ENCODE data around the gene C16orf96.

The C16orf96 gene

DNA sequence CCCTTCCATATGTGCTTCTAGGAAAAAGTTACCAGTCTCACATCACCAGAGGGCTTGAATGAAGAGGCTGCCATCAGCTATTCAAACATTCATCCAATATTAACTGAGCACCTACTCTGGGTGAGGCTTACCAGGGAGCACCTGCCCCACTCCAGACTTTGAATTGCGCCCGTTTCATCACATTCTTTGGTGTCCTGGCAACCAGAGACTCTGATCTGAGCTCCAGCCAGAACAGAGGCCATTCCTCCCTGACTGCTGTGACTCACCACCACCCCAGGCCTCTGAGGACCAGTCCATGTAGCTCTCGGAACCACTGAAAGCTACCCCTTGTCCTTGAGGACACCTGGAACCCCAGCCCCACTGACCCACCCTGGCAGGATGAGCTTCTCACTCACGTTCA, at the start of gene C16orf96:
TSS of gene C16orf96 (plus strand) at position 229 of the 400 bp plus-strand sequence. CDS start at position 379, 150 bp downstream.
- no peak for DNase-seq

- DNase-seq = peak; percentile 44
These were observed 49.7 kb upstream of the C16orf96 start for GRCh38 chr16:4506450-4506849.

- no peak for DNase-seq
These were observed 48.4 kb upstream of the C16orf96 start for GRCh38 chr16:4507588-4508345.

- no peak for DNase-seq
These were observed 47.3 kb upstream of the C16orf96 start for GRCh38 chr16:4508806-4509205.

GRCh38 chr16:4509420-4509819, 46.7 kb upstream of the C16orf96 start:
- no peak for DNase-seq

DNA sequence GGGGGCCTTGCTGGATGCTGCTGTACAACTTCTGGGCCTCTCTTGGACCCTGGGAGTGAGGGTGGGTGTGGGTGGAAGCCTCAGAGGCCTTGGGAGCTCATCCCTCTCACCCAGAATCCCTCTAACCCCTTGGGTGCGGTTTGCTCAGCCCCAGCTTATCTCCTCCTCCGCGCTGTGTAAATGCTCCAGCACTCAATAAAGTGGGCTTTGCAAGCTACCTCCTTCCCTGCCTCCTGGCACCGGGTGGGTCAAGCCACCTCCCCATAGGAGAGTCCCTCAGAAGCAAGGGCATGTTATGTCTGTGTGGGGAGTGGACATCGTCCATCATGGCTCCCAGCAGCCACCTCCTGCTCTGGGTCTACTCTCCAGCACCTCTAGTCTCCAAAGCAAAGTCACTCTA, 46.0 kb upstream of the C16orf96 start:
- DNase-seq = no peak

GRCh38 chr16:4510747-4511426, 45.3 kb upstream of the C16orf96 start:
- DNase-seq = no peak

- DNase-seq = no peak
These were observed 44.6 kb upstream of the C16orf96 start for GRCh38 chr16:4511441-4512082.

- DNase-seq = no peak
These were observed 43.7 kb upstream of the C16orf96 start for GRCh38 chr16:4512473-4512872.

- DNase-seq = no peak
These were observed 42.9 kb upstream of the C16orf96 start for GRCh38 chr16:4513086-4513860.

DNA sequence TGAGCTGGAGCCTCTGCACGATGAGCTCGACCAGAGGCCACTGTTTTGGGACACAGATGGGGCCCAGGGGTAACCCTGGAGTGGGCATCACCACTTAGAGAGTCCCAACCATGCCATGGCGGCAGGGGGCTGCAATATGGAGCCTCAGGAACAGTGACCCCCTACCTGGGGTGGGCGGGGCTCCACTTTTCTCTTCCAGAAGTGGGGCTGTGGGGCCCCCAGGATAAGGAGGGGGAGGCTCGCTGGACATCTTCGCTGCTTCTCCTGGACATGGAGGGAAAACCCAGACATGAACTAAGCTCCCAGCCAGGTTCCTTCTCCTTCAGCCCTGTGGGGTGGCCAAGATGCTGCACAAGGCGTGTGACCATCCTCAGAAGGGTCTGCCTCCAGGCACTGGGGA, 42.3 kb upstream of the C16orf96 start:
- DNase-seq = no peak

- DNase-seq = no peak
These were observed 41.5 kb upstream of the C16orf96 start for GRCh38 chr16:4514606-4515005.

GRCh38 chr16:4515611-4516233, 40.4 kb upstream of the C16orf96 start:
- DNase-seq = no peak

- no peak for DNase-seq
These were observed 38.1 kb upstream of the C16orf96 start for GRCh38 chr16:4517812-4518680.

GRCh38 chr16:4519274-4520058, 36.7 kb upstream of the C16orf96 start:
- DNase-seq = no peak

GRCh38 chr16:4520913-4521312, 35.2 kb upstream of the C16orf96 start:
- DNase-seq = no peak

DNA sequence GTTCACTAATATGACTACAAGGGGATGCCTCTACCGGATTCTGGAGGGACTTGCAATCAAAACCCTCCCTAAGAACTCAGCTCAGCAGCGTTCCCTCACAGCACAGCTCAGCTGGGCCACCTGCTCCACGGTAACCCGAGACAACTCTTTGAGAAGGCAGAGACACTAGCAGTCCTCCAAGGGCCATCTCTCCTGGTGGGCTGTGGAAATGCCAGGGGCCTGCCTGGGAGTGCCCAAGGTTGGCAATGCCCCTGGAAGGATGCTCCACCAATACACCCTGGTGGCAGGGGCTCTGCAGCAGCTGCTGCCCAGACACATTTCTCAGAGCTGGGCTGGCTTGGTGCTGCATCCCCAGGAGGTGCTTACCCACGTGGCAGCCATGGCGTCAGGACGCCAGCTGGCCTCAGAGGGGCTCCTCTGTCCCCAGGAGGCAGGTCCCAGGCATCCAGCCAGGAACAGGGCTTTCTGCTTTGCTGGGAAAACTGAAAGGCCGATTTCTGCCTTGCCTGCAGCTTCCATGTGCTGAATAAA, 34.0 kb upstream of the C16orf96 start:
- DNase-seq = no peak

DNA sequence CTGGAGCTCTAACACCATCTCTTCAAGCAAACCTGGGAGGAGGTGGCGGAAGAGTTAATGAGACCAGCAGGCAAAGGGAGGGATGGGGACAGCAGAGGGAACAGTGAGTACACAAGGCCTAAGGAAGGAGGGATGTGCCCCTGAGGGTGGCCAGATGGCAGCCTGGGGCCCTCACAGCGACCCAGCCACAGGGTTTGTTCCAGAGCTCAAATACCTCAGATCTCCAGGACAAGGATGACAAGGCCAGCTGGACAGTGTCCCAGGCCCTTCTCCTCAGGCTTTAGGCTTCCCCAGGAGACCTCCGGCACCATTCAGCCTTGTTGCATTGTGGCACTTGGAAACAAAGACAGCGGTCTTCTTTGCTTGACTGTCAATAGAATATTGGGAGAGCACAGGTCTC, 32.5 kb upstream of the C16orf96 start:
- DNase-seq = no peak

DNA sequence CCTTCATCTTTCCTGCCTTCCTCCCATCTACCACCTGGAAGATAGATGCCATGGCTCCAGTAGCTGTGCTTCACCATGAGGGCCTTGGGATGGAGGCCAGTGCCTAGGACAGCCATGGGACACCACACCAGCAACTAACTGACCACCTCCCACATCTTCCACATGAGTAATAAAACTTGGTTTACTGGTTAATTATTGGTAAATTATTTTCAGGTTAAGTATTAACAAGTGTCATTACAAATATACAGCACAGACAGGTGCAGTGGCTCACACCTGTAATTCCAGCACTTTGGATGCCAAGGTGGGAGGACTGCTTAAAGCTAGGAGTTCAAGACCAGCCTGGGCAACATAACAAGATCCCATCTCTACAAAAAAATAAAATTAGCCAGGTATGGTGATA, 31.6 kb upstream of the C16orf96 start:
- no peak for DNase-seq

GRCh38 chr16:4525069-4525468, 31.1 kb upstream of the C16orf96 start:
- DNase-seq = no peak

Data from activated CD4-positive, CD25-positive, alpha-beta regulatory T cell treated with anti-CD3 and anti-CD28 coated beads, Interleukin-2, amount 50 U/mL, for 72 hours (primary cell).